ENCODE results near the gene KDM6B.

Gene KDM6B

DNA sequence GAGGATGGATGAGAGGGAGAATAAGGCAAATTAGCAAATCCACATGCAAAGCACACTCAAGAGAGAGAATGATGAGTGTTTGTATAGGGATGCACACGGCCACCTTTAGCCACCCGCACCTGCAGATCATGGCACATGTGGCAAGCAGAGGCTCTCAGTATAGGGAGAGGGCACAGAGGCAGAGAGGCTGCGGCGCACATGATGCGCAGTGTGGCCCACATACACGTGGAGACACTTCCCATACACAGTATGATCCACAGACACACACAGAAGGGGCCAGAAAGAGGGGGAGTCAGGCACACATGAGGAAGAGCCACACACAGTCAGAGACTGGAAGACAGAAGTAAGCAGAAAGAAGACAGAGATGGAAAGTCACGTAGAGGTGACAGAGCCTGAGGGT lies 48.1 kb downstream of the KDM6B start:
- no peak for DNase-seq

GRCh38 chr17:7882629-7883028 lies 48.6 kb downstream of the KDM6B start:
- no peak for DNase-seq

Measured in 8988T (cell line).